ENCODE measurements around the gene SCNN1A.

SCNN1A gene

DNA sequence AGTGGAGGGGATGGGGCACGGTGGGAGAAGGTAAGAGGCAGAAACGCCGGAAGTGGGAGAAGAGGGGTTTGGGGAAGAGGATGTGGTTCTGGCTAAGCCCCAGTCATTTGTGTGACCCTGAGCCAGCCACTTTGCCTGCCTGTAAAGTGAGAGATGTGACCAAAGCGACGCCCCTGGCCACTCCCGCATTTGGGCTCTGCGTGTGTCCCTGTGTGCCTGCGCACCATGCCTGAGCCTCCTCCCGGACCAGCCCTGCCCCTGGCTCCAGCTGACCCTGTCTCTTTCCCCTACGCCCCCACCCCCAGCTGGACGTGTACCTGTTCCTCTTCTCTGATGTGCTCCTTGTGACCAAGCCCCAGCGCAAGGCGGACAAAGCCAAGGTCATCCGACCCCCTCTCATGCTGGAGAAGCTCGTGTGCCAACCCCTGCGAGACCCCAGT lies 56.9 kb downstream of the SCNN1A start:
- DNase-seq (ENCODE audit: low read depth in 2 of 2), result no peak

DNA sequence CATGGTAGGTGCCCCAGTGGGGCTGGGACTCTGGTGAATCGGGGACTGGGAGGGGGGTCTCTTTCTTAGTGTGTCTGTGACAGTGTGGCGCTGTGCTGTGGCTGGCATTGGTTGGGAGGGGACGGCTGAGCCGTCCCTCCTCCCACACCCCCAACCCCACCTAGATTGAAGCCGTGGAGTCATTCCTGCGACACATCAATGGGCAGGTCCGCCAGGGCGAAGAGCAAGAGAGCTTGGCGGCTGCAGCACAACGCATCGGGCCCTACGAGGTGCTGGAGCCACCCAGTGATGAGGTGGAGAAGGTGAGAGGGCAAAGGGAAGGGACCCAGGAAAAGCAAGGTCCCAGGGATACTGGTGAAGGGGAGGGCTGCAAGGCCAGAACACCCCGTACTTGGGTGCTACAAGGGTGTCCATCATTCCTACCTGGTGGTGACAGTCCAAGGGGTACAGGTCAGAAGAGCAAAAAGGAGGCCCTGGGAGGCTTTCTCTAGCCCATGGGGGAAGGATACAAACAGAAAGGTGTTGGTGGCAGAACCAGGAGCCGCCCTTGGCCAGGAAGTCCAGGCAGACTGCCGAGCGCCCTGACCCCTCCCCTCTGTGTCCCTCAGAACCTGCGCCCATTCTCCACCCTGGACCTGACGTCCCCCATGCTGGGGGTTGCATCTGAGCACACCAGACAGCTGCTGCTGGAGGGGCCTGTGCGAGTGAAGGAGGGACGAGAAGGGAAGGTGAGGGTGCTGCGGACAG lies 57.5 kb downstream of the SCNN1A start:
- DNase-seq (ENCODE audit: low read depth in 2 of 2), result no peak

DNA sequence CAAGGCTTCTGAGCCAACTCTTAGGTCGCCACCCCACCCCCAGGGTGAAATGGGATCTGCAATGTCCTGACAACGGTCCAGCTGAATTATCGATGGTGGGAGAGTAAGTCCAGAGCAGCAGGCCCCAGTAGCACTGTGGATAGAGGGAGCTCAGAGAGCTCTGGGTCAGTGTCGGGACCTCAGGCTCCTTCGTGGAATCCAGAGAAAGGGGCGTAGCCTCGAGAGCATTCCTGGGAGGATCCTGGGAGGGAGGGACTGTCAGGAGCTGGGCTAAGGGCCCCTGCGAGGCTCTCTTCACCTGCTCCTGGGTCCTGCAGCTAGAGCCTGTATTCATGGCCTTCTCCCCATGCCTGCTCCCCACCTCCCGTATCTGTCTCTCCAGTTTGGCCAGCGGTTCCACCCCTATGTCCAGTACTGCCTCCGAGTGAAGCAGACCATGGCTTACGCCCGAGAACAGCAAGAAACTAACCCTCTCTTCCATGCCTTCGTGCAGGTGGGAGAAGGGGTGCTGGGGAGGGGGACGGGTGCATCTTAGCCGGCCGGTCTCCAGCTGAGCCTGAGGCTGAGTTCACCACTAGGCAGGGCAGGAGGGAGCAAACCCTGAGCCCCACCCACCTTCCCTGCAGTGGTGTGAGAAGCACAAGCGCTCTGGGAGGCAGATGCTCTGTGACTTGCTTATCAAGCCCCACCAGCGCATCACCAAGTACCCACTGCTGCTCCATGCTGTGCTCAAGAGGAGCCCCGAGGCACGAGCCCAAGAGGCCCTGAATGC lies 58.3 kb downstream of the SCNN1A start:
- DNase-seq (ENCODE audit: low read depth in 2 of 2), result no peak

GRCh38 chr12:6315704-6316597 lies 59.4 kb downstream of the SCNN1A start:
- DNase-seq (ENCODE audit: low read depth in 2 of 2), result no peak

GRCh38 chr12:6315184-6315583 lies 60.2 kb downstream of the SCNN1A start:
- DNase-seq (ENCODE audit: low read depth in 2 of 2), result no peak

GRCh38 chr12:6314776-6315175 lies 60.6 kb downstream of the SCNN1A start:
- DNase-seq (ENCODE audit: low read depth in 2 of 2), result no peak

DNA sequence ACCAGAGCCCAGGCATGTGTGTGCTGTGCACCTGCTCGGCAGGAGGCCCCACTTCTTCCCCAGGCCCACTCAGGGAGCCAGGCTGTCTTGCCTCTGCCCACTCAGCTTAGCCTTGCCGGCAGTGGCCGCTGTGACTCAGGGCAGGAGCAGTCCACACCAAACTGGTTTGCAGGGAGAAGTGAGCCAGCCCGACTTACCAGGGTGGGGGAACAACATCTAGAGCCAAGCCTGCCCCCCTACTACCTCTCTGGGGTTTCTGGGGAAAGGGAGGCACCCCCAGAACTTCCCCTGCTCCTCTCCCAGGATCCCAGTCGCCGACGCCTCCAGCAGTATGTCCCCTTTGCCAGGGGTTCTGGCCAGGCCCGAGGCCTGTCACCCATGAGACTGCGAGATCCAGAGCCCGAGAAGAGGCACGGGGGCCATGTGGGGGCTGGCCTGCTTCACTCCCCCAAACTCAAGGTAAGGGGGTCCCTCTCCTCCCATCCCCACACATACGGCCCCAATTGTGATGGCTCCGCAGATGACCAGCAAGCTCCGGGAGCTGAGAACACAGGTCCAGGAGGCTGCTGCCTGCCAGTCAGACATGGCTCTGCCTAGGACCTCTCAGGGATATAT lies 61.9 kb downstream of the SCNN1A start:
- DNase-seq (ENCODE audit: low read depth in 2 of 2), result no peak

- DNase-seq (ENCODE audit: low read depth in 2 of 2), result no peak
These were observed 62.6 kb downstream of the SCNN1A start for GRCh38 chr12:6312529-6313325.

DNA sequence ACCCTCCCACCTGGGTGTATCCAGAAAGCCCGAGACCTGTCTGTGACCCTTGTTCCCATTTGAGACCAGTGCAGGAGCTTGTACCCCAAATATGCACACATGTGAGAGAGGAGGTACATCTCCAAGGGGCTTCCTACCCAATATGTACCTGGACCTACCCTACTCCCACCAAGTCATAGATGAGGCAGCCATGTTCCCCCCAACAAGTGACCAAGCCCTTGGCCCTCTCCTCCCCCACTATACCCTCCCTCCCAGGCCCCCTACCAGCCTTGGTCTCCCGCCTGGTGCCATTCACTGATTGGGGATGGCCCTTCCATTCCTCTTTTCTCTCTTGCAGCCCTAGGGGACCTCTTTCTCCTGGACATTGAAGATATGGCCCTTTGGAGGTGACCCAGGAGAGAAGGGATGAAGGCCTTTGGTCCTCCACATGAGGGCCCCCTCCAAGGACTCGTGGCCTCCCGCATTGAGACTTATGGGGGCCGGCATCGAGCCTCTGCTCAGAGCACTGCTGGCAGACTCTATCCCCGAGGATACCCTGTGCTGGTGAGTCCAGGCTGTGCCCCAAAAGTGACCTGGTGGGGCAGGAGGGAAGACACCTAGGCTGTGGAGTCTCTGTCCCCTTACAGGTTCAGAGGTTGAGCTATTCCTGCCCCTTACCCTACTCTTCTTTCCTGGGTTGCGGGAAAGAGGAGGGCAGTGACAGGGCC lies 63.4 kb downstream of the SCNN1A start:
- no peak for DNase-seq (ENCODE audit: low read depth in 2 of 2)

DNA sequence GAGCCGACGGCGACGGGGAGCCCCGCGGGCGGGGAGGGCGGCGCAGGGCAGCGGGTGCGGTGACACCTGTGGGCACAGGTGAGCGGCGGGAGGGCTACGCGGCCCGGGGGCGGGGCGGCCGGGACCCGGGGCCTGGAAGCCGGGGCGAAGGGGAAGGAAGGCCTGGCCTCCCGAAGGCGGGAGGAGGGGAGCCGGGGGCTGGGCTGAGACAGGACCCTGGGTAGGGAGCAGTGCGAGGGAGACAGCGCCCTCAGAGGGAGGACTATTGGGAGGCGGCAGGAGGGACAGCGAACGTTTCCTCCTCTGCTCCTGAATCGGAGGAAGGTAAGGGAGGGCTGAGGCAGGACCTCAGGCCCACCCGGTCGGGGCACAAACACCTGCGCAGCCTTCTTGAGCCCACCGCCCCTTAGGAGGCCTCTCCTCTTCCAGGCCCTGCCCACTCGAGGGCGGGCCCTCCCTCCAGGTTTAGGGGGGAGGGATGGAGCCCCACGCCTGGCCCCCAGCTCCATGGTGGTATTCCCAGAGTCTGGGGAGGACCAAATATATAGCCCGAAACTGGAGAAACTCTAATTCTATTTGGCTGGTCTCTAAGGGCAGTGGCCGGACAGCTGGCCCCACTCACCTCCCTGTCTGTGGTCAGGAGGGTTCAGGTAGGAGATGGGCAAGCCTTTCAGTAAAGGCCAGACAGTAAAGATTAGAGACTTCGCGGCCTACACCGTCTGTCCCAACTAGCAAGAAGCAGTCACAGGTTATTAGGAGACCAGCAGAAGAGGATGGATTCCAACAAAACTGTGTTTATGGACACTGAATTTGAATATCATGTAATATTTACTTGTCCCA lies 64.4 kb downstream of the SCNN1A start:
- no peak for DNase-seq (ENCODE audit: low read depth in 2 of 2)

- no peak for DNase-seq (ENCODE audit: low read depth in 2 of 2)
These were observed 67.8 kb downstream of the SCNN1A start for GRCh38 chr12:6307529-6307928.

DNA sequence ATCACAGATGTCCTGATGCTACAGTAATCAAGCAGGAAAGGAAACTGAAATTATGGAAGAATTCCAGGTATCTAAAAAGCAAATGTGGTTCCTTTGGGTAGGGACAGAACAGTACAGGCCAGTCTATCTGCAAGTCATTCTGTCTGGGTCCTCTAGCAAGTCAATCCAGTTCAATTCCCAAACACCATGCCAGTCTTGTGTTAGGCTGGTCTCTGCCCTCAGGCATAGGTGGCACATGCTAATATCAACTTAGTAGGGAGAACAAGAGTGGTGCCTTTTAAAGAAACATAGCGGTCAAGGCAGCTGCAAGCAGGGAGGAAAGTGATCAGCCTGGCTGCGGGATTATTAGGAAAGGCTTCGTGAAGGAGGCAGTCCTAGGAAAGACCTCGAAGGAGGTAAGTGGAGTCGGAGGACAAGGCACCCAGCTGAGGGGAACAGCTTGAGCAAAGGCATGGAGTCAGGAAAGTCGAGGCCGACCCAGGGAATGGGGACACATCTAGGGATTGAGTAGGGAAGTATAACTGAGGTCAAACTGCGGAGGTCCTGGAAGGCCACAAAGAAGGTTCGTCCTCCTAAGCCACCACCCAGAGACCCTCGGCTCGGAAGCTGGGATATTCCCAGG lies 68.7 kb downstream of the SCNN1A start:
- no peak for DNase-seq (ENCODE audit: low read depth in 2 of 2)

DNA sequence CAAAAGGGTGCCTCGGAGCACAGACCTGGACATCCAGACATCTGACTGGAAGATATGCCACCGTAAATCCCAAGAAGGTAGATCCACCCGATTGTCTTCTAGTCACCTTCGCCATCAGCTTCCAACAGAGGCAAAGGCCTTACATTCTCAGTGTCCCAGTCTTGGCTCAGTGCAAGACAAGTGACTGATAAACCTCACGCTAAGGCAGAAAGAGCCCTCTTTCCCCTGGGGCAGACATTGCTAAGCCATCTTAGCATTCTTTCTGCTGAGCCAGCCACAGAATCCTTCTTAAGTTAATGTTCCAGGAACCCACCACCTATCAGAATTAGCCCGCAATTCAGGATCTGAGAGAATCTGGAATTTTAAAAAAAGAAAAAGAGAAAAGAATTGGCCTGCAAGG lies 69.2 kb downstream of the SCNN1A start:
- DNase-seq (ENCODE audit: low read depth in 2 of 2), result no peak

DNA sequence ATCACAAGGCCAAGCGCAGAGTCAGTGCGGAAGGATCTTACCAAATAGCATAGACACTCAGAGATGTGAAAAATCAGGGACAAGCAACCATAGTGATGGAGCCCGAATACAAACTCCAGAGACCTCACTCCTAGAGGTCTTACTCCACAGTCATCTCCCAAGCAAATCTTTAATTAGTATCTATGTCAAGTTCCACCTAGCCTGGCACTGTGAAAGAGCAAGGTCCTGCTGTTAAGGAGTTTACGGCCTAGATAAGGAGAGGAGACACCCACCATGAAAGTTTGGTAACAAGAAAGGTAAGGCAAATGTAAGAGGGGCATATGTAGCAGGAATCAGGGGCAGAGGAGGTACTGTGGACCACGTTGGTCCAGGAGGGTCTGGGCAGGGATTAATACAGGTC lies 72.3 kb downstream of the SCNN1A start:
- DNase-seq (ENCODE audit: low read depth in 2 of 2), result no peak

- DNase-seq (ENCODE audit: low read depth in 2 of 2), result no peak
These were observed 72.7 kb downstream of the SCNN1A start for GRCh38 chr12:6302621-6303020.

DNA sequence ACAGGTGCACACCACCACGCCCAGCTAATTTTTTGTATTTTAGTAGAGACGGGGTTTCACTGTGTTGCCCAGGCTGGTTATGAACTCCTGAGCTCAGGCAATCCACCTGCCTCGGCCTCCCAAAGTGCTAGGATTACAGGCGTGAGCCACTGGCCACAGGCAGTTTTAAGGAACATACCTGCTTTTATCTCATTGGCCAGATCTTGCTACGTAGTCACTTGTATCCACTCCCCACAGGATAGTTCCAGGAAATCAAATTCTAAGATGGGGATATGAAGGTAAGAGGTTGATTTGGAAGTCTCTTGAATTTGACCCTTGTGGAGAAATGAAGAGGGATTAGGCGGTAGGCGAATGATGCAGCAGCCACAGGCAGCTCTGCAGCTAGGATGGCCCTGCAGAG lies 73.6 kb downstream of the SCNN1A start:
- no peak for DNase-seq (ENCODE audit: low read depth in 2 of 2)

DNA sequence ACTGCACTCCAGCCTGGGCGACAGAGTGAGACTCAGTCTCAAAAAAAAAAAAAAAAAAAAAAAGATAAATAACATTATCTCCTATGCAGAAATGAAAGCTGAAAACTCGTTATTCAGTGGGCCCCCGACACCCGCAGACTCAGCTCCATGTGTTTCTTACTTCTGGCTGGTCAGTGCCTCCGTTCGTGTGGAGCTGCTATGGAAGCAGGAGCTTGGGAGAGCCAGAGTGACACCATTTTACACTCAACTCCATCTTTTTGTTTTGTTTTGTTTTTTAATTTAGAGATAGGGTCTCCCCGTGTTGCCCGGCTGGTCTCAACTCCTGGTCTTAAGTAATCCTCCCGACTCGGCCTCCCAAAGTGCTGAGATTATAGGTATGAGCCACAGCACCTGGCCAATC lies 78.2 kb downstream of the SCNN1A start:
- no peak for DNase-seq (ENCODE audit: low read depth in 2 of 2)

Data from stimulated activated CD4-positive, alpha-beta T cell treated with anti-CD3 and anti-CD28 coated beads, Interleukin-4, amount 100 ng/mL, for 48 hours (primary cell).